ENCODE results near the gene ZCCHC7. TPM values are rescaled to one million over a fixed set of nuclear protein-coding genes. Genes with fewer than 3 reads are reported as not detected.

ZCCHC7 gene
- total and polyA plus RNA-seq, 9 of the 15 experiments (the other 6 are each of a cell fraction or from before 2014, with no cell fraction given) = 34.1 to 68.9 (median 48.8) TPM

DNA sequence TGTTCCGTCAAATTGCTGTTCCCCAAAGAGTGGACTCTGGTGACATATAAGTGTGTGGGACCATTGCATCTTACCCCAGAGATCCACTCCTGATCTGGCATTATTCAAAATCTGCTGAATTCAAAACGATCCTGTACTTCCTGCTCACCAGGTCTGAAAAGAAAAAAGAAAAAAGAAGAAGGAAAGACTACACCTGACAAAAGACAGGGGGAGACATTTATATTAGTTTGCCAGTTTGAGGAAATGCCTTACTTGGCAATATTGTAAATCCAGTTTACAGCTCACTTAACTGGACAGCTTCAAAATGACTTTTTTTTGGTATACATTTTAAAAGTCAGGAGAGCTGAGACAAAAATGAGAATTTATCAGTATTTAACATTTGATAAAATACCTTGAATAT is 287.1 kb downstream of the ZCCHC7 start:
- Histone ChIP-seq H2AFZ (ENCODE audit: low read depth, low read length) (no peak overlapping the region), H3K9me3 (replicated peaks; ENCODE audit: control insufficient read depth, insufficient read depth, low read depth, low read length) (no peaks in the 10 kb centered on the region), H3K27ac (ENCODE audit: extremely low read depth, low read depth, low read length) (no peak overlapping the region), H3K9me1 (ENCODE audit: control insufficient read depth, insufficient read depth, low read length) (peaks cover 2% of the 10 kb centered on the region), H3K4me2 (ENCODE audit: insufficient read depth, low read length) (no peak overlapping the region), H3K4me3 (no peak overlapping the region), H3K79me2 (ENCODE audit: control insufficient read depth, insufficient read depth, low read length) (no peaks in the 10 kb centered on the region), H3K36me3 (ENCODE audit: control insufficient read depth, insufficient read depth, low read length) (no peaks in the 10 kb centered on the region), H4K20me1 (replicated peaks; ENCODE audit: control insufficient read depth, insufficient read depth, low read length) (no peaks in the 10 kb centered on the region), H3K27me3 (ENCODE audit: control insufficient read depth in 2 of 2, insufficient read depth in 2 of 2, low read length in 2 of 2) (peaks cover 0 to 5% of the 10 kb centered on the region in 2 experiments; a peak in 2 of 5 replicates), H3K9ac (ENCODE audit: insufficient read depth in 1 of 2, low read depth in 2 of 2, low read length in 2 of 2) (no peak overlapping the region), H3K4me1 (replicated peaks in 1 of 2; ENCODE audit: control insufficient read depth in 2 of 2, insufficient read depth in 2 of 2, low read length in 2 of 2) (peaks cover 5 to 18% of the 10 kb centered on the region in 2 experiments; a peak in 4 of 5 replicates)
- FAIRE-seq = peak; percentile 82
- POLR2A ChIA-PET = interaction anchor here (0.7 to 1.4 kb wide), 6 partner anchors 11 to 287 kb away, joined by 3 to 5 read pairs (median 4); partner anchors contain the start of gene ZCCHC7
- intact Hi-C loops (cut with micrococcal nuclease) = no loop called here
- CTCF ChIA-PET (ENCODE audit: low intra/inter-chr PET ratio) = no interaction called here
- ATAC-seq = no peak
- DNase-seq (ENCODE audit: extremely low read depth in 1 of 4, low spot score in 3 of 4) = no peak
- 30% methylated on average over 2 of the region's 2 CpGs for WGBS (ENCODE audit: insufficient coverage, low coverage, missing lambda C conversion rate)
- in situ Hi-C loops (cut with MboI) = no loop called here
- no TSS peak for BruUV-seq (replicated peaks)
- TF ChIP-seq ZBTB8A (IDR thresholded peaks at IDR 0.05; ENCODE audit: partially characterized antibody) = no peak
- TF ChIP-seq PTBP1 (IDR thresholded peaks at IDR 0.05; ENCODE audit: low read depth, low read length) = no peak
- peak; percentile 82 for TF ChIP-seq MAFG (tag; conservative IDR thresholded peaks at IDR 0.05)
- peak; percentile 20; the same call in 1 of the 2 replicates for TF ChIP-seq SMARCA4 (IDR thresholded peaks at IDR 0.05)
- TF ChIP-seq MAFF (IDR thresholded peaks at IDR 0.05; ENCODE audit: low read length) = peak; percentile 83
- no peak for TF ChIP-seq NR4A1 (CRISPR knock-in tag; IDR thresholded peaks at IDR 0.05)
- TF ChIP-seq NR4A1 (tag; IDR thresholded peaks at IDR 0.05) = no peak
- TF ChIP-seq NBN (IDR thresholded peaks at IDR 0.05; ENCODE audit: low read depth) = no peak
- TF ChIP-seq BRD9 (IDR thresholded peaks at IDR 0.05; ENCODE audit: low read depth, partially characterized antibody) = no peak
- TF ChIP-seq SRF (CRISPR knock-in tag; IDR thresholded peaks at IDR 0.05) = peak in 1 of 2 experiments; percentile 78; a peak in 1 of 4 replicates
- no peak for TF ChIP-seq ETV1 (tag; conservative IDR thresholded peaks at IDR 0.05; ENCODE audit: low read depth)
- TF ChIP-seq, protein P1, sequence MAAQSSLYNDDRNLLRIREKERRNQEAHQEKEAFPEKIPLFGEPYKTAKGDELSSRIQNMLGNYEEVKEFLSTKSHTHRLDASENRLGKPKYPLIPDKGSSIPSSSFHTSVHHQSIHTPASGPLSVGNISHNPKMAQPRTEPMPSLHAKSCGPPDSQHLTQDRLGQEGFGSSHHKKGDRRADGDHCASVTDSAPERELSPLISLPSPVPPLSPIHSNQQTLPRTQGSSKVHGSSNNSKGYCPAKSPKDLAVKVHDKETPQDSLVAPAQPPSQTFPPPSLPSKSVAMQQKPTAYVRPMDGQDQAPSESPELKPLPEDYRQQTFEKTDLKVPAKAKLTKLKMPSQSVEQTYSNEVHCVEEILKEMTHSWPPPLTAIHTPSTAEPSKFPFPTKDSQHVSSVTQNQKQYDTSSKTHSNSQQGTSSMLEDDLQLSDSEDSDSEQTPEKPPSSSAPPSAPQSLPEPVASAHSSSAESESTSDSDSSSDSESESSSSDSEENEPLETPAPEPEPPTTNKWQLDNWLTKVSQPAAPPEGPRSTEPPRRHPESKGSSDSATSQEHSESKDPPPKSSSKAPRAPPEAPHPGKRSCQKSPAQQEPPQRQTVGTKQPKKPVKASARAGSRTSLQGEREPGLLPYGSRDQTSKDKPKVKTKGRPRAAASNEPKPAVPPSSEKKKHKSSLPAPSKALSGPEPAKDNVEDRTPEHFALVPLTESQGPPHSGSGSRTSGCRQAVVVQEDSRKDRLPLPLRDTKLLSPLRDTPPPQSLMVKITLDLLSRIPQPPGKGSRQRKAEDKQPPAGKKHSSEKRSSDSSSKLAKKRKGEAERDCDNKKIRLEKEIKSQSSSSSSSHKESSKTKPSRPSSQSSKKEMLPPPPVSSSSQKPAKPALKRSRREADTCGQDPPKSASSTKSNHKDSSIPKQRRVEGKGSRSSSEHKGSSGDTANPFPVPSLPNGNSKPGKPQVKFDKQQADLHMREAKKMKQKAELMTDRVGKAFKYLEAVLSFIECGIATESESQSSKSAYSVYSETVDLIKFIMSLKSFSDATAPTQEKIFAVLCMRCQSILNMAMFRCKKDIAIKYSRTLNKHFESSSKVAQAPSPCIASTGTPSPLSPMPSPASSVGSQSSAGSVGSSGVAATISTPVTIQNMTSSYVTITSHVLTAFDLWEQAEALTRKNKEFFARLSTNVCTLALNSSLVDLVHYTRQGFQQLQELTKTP (IDR thresholded peaks at IDR 0.05; ENCODE audit: low read depth in 1 of 2, partially characterized antibody in 2 of 2) = peak in 1 of 2 experiments; percentile 17
- TF ChIP-seq, protein P2, sequence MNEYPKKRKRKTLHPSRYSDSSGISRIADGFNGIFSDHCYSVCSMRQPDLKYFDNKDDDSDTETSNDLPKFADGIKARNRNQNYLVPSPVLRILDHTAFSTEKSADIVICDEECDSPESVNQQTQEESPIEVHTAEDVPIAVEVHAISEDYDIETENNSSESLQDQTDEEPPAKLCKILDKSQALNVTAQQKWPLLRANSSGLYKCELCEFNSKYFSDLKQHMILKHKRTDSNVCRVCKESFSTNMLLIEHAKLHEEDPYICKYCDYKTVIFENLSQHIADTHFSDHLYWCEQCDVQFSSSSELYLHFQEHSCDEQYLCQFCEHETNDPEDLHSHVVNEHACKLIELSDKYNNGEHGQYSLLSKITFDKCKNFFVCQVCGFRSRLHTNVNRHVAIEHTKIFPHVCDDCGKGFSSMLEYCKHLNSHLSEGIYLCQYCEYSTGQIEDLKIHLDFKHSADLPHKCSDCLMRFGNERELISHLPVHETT (CRISPR knock-in tag; conservative IDR thresholded peaks at IDR 0.05 in 1 of 2, IDR thresholded peaks at IDR 0.05 in 1 of 2) = no peak
- no peak for TF ChIP-seq PYGO2 (tag; IDR thresholded peaks at IDR 0.05)
- TF ChIP-seq, protein P3, sequence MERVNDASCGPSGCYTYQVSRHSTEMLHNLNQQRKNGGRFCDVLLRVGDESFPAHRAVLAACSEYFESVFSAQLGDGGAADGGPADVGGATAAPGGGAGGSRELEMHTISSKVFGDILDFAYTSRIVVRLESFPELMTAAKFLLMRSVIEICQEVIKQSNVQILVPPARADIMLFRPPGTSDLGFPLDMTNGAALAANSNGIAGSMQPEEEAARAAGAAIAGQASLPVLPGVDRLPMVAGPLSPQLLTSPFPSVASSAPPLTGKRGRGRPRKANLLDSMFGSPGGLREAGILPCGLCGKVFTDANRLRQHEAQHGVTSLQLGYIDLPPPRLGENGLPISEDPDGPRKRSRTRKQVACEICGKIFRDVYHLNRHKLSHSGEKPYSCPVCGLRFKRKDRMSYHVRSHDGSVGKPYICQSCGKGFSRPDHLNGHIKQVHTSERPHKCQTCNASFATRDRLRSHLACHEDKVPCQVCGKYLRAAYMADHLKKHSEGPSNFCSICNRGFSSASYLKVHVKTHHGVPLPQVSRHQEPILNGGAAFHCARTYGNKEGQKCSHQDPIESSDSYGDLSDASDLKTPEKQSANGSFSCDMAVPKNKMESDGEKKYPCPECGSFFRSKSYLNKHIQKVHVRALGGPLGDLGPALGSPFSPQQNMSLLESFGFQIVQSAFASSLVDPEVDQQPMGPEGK (CRISPR knock-in tag; IDR thresholded peaks at IDR 0.05; ENCODE audit: borderline replicate concordance) = no peak
